ENCODE data around the gene TULP4.

The TULP4 gene

GRCh38 chr6:158283304-158283980 lies 28.8 kb upstream of the TULP4 start:
- Histone ChIP-seq H3K27ac (ENCODE audit: low read depth, low read length, severe bottlenecking) (peak overlapping the region; percentile 26), H3K4me1 (ENCODE audit: control insufficient read depth, insufficient read depth, low read length, poor library complexity, severe bottlenecking) (peaks cover 6% of the 10 kb centered on the region), H3K4me3 (ENCODE audit: extremely low read depth, insufficient read depth, low read length, poor library complexity, severe bottlenecking) (no peak overlapping the region), H3K9me3 (ENCODE audit: control insufficient read depth, low read length) (no peaks in the 10 kb centered on the region), H3K36me3 (ENCODE audit: control insufficient read depth, insufficient read depth, low read length) (peaks cover 6% of the 10 kb centered on the region)
- WGBS, 2 experiments (ENCODE audit: insufficient coverage in 2 of 2) = 8% methylated on average over 2 of the region's 4 CpGs; no CpG with 5 or more reads in 1 of the 2 experiments

DNA sequence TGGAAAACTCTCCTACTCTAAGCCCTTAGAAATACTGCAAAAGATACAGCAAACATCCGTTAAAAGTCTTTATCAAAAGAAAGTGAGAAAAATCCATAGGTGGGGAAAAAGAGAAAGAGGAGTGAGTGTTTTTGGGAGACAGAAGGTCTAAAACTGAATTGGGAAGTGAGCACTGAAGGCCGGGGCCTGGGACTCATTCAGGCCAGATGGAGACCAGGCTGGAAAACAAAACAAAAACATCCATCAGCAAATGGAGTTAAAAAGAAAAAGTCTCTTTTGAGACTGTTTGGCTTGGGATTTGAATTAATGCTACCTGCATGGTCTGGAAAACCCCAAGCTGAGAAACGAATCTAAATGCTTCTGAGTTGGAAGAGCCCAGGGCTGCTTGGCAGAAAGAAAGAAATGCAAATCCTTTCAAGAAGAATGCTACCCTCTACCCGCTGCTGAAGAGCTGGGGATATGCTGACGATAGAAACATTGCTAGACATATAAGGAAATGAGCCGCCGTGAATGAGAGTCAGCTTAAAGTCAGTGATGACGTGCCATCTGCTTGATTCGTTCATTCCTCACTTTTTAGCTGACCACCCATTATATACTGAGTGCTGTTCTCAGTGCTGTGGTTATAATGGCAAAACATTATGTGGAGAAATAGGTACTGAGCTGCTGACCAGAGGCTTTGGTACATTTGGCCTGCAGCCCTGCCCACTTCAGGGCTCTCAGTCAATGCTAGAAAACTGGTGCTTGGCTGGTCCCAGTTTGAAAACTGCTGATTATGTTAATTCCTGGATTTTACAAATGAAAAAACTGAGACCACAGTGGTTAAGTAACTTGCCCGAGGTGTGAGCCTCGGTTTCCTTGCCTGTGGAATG lies 28.0 kb upstream of the TULP4 start:
- no peak overlapping the region for H3K4me3 ChIP-seq (ENCODE audit: extremely low read depth, insufficient read depth, low read length, poor library complexity, severe bottlenecking)
- H3K9me3 ChIP-seq (ENCODE audit: control insufficient read depth, low read length) = no peaks in the 10 kb centered on the region
- 49 to 62% methylated on average over 7 to 8 of the region's 11 CpGs for WGBS, 2 experiments (ENCODE audit: insufficient coverage in 2 of 2)
- H3K27ac ChIP-seq (ENCODE audit: low read depth, low read length, severe bottlenecking) = peak overlapping the region; percentile 26
- H3K4me1 ChIP-seq (ENCODE audit: control insufficient read depth, insufficient read depth, low read length, poor library complexity, severe bottlenecking) = peaks cover 6% of the 10 kb centered on the region
- peaks cover 6% of the 10 kb centered on the region for H3K36me3 ChIP-seq (ENCODE audit: control insufficient read depth, insufficient read depth, low read length)

DNA sequence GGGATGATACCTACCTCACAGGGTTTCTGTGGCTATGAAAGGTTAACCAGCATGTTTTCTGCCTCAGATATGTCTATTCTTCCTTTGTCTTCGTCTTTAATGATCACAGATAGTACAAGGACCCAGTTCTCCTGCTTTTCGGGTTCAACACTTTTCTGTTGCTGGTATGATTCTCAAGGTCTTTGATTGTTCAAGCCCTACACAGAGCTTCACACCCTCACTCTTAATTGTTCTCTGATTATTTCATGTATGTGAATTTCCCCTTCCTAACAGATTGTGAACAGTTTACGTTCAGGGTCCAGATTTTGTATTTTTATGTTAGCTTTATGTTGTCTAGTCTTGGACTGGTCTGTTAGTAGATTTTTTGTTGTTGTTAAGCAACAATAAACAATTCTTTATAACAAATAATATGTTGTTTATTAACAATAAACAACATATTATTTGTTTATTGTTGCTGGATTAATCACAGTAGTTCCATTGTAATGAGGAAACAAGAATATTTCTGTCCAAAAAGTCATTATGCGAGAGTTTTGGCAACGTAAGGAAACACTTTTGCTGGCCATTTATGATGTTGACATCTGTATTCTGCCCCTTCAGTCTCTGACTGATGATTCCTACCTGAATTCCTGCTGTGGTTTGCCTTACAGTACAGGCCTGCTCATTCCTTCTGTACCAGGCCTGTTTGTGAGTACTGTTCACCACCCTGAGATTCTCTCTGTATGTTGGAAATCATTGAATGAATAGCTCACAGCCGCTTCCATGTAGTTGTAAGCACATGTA lies 27.2 kb upstream of the TULP4 start:
- WGBS, 2 experiments (ENCODE audit: insufficient coverage in 2 of 2) = 94 to 97% methylated on average over 4 to 5 of the region's 6 CpGs
- Histone ChIP-seq H3K9me3 (ENCODE audit: control insufficient read depth, low read length) (no peaks in the 10 kb centered on the region), H3K4me1 (ENCODE audit: control insufficient read depth, insufficient read depth, low read length, poor library complexity, severe bottlenecking) (peaks cover 6% of the 10 kb centered on the region), H3K36me3 (ENCODE audit: control insufficient read depth, insufficient read depth, low read length) (peaks cover 6% of the 10 kb centered on the region), H3K27ac (ENCODE audit: low read depth, low read length, severe bottlenecking) (no peak overlapping the region), H3K4me3 (ENCODE audit: extremely low read depth, insufficient read depth, low read length, poor library complexity, severe bottlenecking) (no peak overlapping the region)

GRCh38 chr6:158285656-158286021 lies 26.6 kb upstream of the TULP4 start:
- WGBS, 2 experiments (ENCODE audit: insufficient coverage in 2 of 2) = 80 to 100% methylated on average over 2 to 4 of the region's 5 CpGs
- Histone ChIP-seq H3K36me3 (ENCODE audit: control insufficient read depth, insufficient read depth, low read length) (peaks cover 6% of the 10 kb centered on the region), H3K9me3 (ENCODE audit: control insufficient read depth, low read length) (no peaks in the 10 kb centered on the region), H3K4me1 (ENCODE audit: control insufficient read depth, insufficient read depth, low read length, poor library complexity, severe bottlenecking) (peaks cover 6% of the 10 kb centered on the region), H3K4me3 (ENCODE audit: extremely low read depth, insufficient read depth, low read length, poor library complexity, severe bottlenecking) (no peak overlapping the region), H3K27ac (ENCODE audit: low read depth, low read length, severe bottlenecking) (no peak overlapping the region)

DNA sequence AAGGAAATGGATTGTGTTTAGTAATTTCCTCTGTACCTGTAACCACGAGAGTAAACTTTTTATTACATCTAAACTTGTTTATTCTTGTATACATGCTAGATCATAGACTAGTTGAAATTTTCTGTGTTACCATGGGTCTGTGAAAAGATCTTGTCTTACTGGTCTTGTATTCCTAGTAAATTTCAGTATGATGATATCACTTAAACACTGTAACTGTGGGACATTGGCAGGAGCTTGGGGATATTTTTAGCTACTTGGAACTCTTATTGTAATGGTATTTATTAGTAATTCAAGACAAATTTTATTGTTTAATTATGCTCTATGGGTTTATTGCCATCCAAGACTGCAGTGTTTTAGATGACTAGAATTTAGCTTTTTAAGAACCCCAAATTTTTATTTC lies 25.9 kb upstream of the TULP4 start:
- Histone ChIP-seq H3K4me1 (ENCODE audit: control insufficient read depth, insufficient read depth, low read length, poor library complexity, severe bottlenecking) (peaks cover 6% of the 10 kb centered on the region), H3K4me3 (ENCODE audit: extremely low read depth, insufficient read depth, low read length, poor library complexity, severe bottlenecking) (no peak overlapping the region), H3K9me3 (ENCODE audit: control insufficient read depth, low read length) (no peaks in the 10 kb centered on the region), H3K27ac (ENCODE audit: low read depth, low read length, severe bottlenecking) (no peak overlapping the region), H3K36me3 (ENCODE audit: control insufficient read depth, insufficient read depth, low read length) (peaks cover 6% of the 10 kb centered on the region)
- WGBS, 2 experiments (ENCODE audit: insufficient coverage in 2 of 2) = no CpG with 5 or more reads among the region's 1 CpG

DNA sequence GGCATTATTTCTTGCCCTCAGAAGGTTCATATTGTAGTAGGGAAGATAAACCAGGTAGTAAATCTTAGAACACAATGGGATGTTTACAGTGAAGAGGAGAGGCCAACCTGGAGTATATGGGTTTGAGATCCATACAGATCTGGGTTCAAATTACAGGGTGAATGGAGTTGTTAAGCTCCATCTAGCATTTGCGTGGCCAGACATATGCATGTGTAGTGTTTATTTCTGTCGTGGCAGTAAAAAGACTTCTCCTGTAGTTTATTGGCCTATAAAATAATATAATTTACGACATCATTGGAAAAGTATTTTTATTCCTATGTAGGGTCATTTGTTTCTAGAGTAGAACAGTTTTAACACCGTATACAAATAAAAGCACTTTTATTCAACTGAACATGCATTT lies 25.2 kb upstream of the TULP4 start:
- no peaks in the 10 kb centered on the region for H3K9me3 ChIP-seq (ENCODE audit: control insufficient read depth, low read length)
- no peak overlapping the region for H3K27ac ChIP-seq (ENCODE audit: low read depth, low read length, severe bottlenecking)
- peaks cover 6% of the 10 kb centered on the region for H3K4me1 ChIP-seq (ENCODE audit: control insufficient read depth, insufficient read depth, low read length, poor library complexity, severe bottlenecking)
- H3K4me3 ChIP-seq (ENCODE audit: extremely low read depth, insufficient read depth, low read length, poor library complexity, severe bottlenecking) = no peak overlapping the region
- WGBS, 2 experiments (ENCODE audit: insufficient coverage in 2 of 2) = 100% methylated on average over 1 of the region's 4 CpGs; no CpG with 5 or more reads in 1 of the 2 experiments
- peaks cover 6% of the 10 kb centered on the region for H3K36me3 ChIP-seq (ENCODE audit: control insufficient read depth, insufficient read depth, low read length)

DNA sequence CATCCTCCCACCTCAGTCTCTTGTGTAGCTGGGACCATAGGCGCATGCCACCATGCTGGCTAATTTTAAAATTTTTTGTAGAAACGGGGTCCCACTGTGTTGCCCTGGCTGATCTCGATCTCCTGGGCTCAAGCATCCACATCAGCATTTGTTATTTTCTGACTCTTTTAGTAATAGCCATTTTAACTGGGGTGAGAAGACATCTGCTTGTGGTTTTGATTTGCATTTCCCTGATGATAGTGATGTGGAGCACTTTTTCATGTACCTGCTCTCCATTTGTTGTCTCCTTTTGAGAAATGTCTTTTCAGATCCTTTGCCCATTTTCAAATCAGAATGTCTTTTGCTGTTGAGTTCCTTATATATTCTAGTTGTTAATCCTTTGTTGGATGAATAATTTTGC lies 22.2 kb upstream of the TULP4 start:
- 93% methylated on average over 3 of the region's 3 CpGs; no CpG with 5 or more reads in 1 of the 2 experiments for WGBS, 2 experiments (ENCODE audit: insufficient coverage in 2 of 2)
- Histone ChIP-seq H3K9me3 (ENCODE audit: control insufficient read depth, low read length) (peaks cover 5% of the 10 kb centered on the region), H3K27ac (ENCODE audit: low read depth, low read length, severe bottlenecking) (no peak overlapping the region), H3K4me3 (ENCODE audit: extremely low read depth, insufficient read depth, low read length, poor library complexity, severe bottlenecking) (no peak overlapping the region), H3K36me3 (ENCODE audit: control insufficient read depth, insufficient read depth, low read length) (peaks cover 21% of the 10 kb centered on the region), H3K4me1 (ENCODE audit: control insufficient read depth, insufficient read depth, low read length, poor library complexity, severe bottlenecking) (no peaks in the 10 kb centered on the region)

GRCh38 chr6:158290659-158291058 lies 21.6 kb upstream of the TULP4 start:
- no peaks in the 10 kb centered on the region for H3K4me1 ChIP-seq (ENCODE audit: control insufficient read depth, insufficient read depth, low read length, poor library complexity, severe bottlenecking)
- H3K27ac ChIP-seq (ENCODE audit: low read depth, low read length, severe bottlenecking) = no peak overlapping the region
- peaks cover 8% of the 10 kb centered on the region for H3K9me3 ChIP-seq (ENCODE audit: control insufficient read depth, low read length)
- H3K36me3 ChIP-seq (ENCODE audit: control insufficient read depth, insufficient read depth, low read length) = peaks cover 25% of the 10 kb centered on the region
- no peak overlapping the region for H3K4me3 ChIP-seq (ENCODE audit: extremely low read depth, insufficient read depth, low read length, poor library complexity, severe bottlenecking)
- WGBS, 2 experiments (ENCODE audit: insufficient coverage in 2 of 2) = 100% methylated on average over 1 to 2 of the region's 3 CpGs

GRCh38 chr6:158292016-158292415 lies 20.2 kb upstream of the TULP4 start:
- H3K9me3 ChIP-seq (ENCODE audit: control insufficient read depth, low read length) = peaks cover 21% of the 10 kb centered on the region
- H3K4me1 ChIP-seq (ENCODE audit: control insufficient read depth, insufficient read depth, low read length, poor library complexity, severe bottlenecking) = no peaks in the 10 kb centered on the region
- 78 to 93% methylated on average over 1 of the region's 3 CpGs for WGBS, 2 experiments (ENCODE audit: insufficient coverage in 2 of 2)
- H3K27ac ChIP-seq (ENCODE audit: low read depth, low read length, severe bottlenecking) = no peak overlapping the region
- no peak overlapping the region for H3K4me3 ChIP-seq (ENCODE audit: extremely low read depth, insufficient read depth, low read length, poor library complexity, severe bottlenecking)
- H3K36me3 ChIP-seq (ENCODE audit: control insufficient read depth, insufficient read depth, low read length) = peaks cover 38% of the 10 kb centered on the region

GRCh38 chr6:158293122-158293521 lies 19.1 kb upstream of the TULP4 start:
- Histone ChIP-seq H3K4me3 (ENCODE audit: extremely low read depth, insufficient read depth, low read length, poor library complexity, severe bottlenecking) (no peak overlapping the region), H3K9me3 (ENCODE audit: control insufficient read depth, low read length) (peaks cover 31% of the 10 kb centered on the region), H3K4me1 (ENCODE audit: control insufficient read depth, insufficient read depth, low read length, poor library complexity, severe bottlenecking) (no peaks in the 10 kb centered on the region), H3K36me3 (ENCODE audit: control insufficient read depth, insufficient read depth, low read length) (peaks cover 43% of the 10 kb centered on the region), H3K27ac (ENCODE audit: low read depth, low read length, severe bottlenecking) (no peak overlapping the region)
- WGBS, 2 experiments (ENCODE audit: insufficient coverage in 2 of 2) = no CpG with 5 or more reads among the region's 1 CpG
